ENCODE results near the gene SLC37A3. TPM values are rescaled to one million over a fixed set of nuclear protein-coding genes. Genes with fewer than 3 reads are reported as not detected.

SLC37A3 gene
- total and polyA plus RNA-seq, 2 of the 13 experiments (the other 11 are each of a cell fraction or from before 2014, with no cell fraction given): 21.3 to 27.9 TPM

DNA sequence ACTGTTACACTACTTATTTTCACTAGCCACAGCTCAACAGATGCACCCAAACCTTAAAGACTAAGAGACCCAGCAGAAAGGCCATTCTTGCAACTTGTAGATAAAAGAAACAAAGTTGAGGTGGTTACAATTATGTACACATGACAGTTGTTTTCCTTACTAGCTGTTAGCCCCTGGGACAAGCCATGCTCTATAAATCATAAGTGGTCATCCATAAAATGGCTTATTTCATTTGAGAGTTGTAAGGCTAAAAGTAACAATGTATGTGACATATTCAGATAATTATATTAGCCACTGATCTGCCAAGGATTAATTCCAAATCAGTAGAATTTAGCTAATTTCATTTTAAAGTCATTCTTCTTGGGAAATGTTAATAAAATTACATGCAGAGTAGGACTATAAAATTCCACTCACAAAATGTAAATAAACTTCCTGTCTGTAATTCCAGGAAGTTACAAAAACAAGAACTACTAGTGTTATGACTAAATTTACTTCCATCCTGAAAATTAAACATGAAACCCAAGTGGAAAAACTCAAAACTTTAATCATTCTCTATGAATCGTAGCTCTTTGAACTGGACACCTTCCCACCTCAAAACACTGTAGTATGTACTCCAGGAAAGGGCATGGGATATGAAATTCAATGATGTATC, 13.3 kb downstream of the SLC37A3 start:
- H3K79me2 ChIP-seq (ENCODE audit: insufficient read depth, low read length): peaks cover 3% of the 10 kb centered on the region
- H3K27me3 ChIP-seq (ENCODE audit: control insufficient read depth in 1 of 2, insufficient read depth in 2 of 2, low read length in 2 of 2): no peaks in the 10 kb centered on the region
- peaks cover 3 to 12% of the 10 kb centered on the region in 2 experiments; a peak in 2 of 5 replicates for H3K36me3 ChIP-seq (replicated peaks in 1 of 2; ENCODE audit: control insufficient read depth in 1 of 2, insufficient read depth in 2 of 2, low read length in 2 of 2)
- H3K4me2 ChIP-seq (ENCODE audit: low read depth, low read length): no peak overlapping the region
- no peak overlapping the region for H3K27ac ChIP-seq (ENCODE audit: extremely low read length, insufficient read depth, low read length)
- WGBS (ENCODE audit: low lambda C conversion rate): 100% methylated on average over 1 of the region's 1 CpG
- no peaks in the 10 kb centered on the region for H3K9me3 ChIP-seq (ENCODE audit: low read length)
- ChIA-PET CTCF (ENCODE audit: low intra/inter-chr PET ratio, low total read pairs) (no interaction called here), POLR2A (no interaction called here)
- no peaks in the 10 kb centered on the region for H3K4me1 ChIP-seq (ENCODE audit: insufficient read depth, low read length)
- ATAC-seq: no peak
- no TSS peak for BruUV-seq (replicated peaks)
- H3K9ac ChIP-seq (ENCODE audit: insufficient read depth, low read depth, low read length): no peak overlapping the region
- no peak overlapping the region for H3K4me3 ChIP-seq (replicated peaks in 1 of 3; ENCODE audit: insufficient read depth in 1 of 3, low read depth in 2 of 3, low read length in 3 of 3)
- no peak for FAIRE-seq
- intact Hi-C loops (cut with micrococcal nuclease; ENCODE audit: unreplicated experiment) (no loop called here), in situ Hi-C loops (cut with HindIII; ENCODE audit: extremely low pct_ligation_motif_present, low pct_unique_long_range_greater_than_20kb) (no loop called here)
- TF ChIP-seq ZNF251 (CRISPR knock-in tag; IDR thresholded peaks at IDR 0.05) (no peak), FOXA1 (IDR thresholded peaks at IDR 0.05) (no peak), FOXA1 (CRISPR knock-in tag; IDR thresholded peaks at IDR 0.05) (no peak), ZFP82 (CRISPR knock-in tag; IDR thresholded peaks at IDR 0.05; ENCODE audit: borderline replicate concordance) (no peak), ZFP36 (IDR thresholded peaks at IDR 0.05; ENCODE audit: borderline replicate concordance, low read depth, low read length, partially characterized antibody) (no peak), KMT2A (CRISPR knock-in tag; IDR thresholded peaks at IDR 0.05) (no peak), ZNF558 (CRISPR knock-in tag; IDR thresholded peaks at IDR 0.05; ENCODE audit: borderline replicate concordance) (no peak), ZNF562 (CRISPR knock-in tag; IDR thresholded peaks at IDR 0.05; ENCODE audit: borderline replicate concordance) (no peak), AKAP8 (CRISPR knock-in tag; IDR thresholded peaks at IDR 0.05) (no peak)
- TF ChIP-seq, protein P1, sequence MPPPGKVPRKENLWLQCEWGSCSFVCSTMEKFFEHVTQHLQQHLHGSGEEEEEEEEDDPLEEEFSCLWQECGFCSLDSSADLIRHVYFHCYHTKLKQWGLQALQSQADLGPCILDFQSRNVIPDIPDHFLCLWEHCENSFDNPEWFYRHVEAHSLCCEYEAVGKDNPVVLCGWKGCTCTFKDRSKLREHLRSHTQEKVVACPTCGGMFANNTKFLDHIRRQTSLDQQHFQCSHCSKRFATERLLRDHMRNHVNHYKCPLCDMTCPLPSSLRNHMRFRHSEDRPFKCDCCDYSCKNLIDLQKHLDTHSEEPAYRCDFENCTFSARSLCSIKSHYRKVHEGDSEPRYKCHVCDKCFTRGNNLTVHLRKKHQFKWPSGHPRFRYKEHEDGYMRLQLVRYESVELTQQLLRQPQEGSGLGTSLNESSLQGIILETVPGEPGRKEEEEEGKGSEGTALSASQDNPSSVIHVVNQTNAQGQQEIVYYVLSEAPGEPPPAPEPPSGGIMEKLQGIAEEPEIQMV (CRISPR knock-in tag; IDR thresholded peaks at IDR 0.05; ENCODE audit: low read depth): no peak
- TF ChIP-seq, protein P2, sequence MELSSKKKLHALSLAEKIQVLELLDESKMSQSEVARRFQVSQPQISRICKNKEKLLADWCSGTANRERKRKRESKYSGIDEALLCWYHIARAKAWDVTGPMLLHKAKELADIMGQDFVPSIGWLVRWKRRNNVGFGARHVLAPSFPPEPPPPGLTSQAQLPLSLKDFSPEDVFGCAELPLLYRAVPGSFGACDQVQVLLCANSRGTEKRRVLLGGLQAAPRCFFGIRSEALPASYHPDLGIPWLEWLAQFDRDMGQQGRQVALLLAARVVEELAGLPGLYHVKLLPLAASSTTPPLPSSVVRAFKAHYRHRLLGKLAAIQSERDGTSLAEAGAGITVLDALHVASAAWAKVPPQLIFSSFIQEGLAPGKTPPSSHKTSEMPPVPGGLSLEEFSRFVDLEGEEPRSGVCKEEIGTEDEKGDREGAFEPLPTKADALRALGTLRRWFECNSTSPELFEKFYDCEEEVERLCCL (CRISPR knock-in tag; IDR thresholded peaks at IDR 0.05; ENCODE audit: borderline replicate concordance): no peak
- DNase-seq (ENCODE audit: low spot score): no peak
- H4K20me1 ChIP-seq (ENCODE audit: insufficient read depth, low read length): no peaks in the 10 kb centered on the region
- no peak overlapping the region for H2AFZ ChIP-seq (ENCODE audit: low read length)

All from HepG2 (cell line).